ENCODE measurements around the gene UBE4B.
A peak's percentile ranks its signal among the peaks of the same experiment; 100 is the strongest.

Gene UBE4B

DNA sequence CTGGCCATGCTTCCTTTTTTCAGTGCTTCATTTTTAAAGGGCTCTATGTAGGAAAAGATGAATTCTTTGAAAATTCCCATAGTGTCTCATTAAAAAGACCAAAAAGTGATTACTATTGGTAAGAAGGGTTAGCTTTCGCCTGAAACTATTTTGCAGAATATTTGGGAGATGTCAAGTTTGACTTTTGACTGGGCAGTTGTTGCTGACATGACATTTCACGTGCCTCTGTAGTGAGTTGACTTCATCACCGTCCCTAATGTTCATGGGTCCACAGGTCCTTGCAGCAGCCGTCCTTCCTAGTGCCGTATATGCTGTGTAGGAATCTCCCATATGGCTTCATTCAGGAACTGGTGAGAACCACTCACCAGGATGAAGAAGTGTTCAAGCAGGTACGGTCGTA lies 88.9 kb downstream of the UBE4B start:
- DNase-seq = no peak

DNA sequence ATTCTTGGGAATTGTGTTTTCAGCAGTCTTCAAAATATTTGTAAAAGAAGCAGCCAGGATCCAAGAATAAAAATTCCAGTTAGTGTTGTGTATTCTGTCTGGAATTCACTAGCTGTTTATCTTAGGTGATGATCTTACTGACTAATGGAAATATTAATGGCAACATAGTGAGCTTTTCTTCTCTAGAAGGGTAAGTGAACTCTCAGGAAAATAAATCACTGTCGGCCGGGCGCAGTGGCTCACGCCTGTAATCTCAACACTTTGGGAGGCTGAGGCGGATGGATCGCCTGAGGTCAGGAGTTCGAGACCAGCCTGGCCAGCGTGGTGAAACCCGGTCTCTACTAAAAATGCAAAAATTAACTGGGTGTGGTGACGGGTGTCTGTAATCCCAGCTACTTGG lies 90.2 kb downstream of the UBE4B start:
- no peak for DNase-seq

DNA sequence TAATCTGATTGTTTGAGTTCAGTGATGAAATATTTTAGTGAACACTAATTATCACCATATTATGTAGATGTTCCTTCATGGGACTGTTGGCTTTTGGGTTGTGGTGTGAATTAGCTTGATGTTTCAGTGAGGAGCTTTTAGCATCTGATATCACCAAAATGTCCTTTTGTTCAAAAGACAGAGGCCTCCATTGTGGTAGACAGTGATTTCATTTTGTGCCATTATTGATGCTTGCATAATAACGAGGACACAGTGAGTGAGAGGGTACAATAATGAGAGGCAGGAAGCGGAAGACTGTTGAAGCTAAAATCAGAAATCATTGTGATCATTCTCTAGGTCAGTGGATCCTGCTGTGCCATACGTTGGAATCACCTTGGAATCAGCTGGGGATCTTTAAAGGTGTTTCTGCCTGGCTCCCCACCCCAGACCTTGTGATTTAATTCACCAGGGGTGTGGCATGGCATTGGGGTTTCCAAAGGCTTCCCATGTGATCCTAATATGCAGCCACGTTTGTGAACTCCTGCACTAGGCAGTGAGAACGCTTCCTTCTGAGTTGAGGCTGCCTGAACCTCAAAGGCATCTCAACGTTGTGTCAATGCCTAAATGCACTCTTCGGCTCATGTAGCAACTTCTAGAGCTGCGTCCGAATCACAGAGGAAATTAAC lies 95.5 kb downstream of the UBE4B start:
- DNase-seq = no peak

DNA sequence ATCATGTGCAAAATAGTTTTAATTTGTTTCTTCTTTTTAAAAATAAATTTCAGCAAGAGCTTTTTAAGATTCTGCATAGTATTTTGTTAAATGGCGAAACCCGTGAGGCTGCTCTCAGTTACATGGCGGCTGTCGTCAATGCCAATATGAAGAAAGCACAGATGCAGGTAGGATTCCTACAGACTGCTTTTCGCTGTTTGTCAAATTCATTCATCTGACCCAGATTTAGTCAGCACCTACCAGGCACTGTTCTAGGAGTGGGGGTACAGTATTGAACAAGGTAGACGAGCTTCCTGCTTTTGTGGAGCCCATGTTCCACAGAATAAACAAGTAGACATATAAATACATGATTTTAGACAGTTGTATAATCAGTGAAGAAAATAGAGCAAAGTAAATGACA lies 99.6 kb downstream of the UBE4B start:
- DNase-seq = no peak

DNA sequence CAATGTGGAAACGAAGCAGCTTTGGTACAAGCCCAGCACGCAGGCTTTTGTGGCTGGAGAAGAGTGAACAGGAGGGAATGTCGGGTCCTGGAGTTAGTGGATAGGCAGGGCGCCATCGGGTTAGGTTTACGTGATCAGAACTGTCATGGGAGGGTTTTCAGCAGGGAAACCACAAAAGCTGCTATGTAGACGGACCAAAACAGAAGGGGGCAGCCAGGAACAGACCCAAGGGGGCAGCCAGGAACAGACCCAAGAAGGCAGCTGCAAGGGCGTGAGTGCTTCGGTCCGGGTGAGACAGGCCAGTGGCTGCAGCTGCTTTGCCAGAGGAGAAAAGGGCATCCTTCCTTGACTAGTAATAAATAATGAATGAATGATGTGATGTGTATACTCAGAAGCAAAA lies 100.1 kb downstream of the UBE4B start:
- DNase-seq = no peak

DNA sequence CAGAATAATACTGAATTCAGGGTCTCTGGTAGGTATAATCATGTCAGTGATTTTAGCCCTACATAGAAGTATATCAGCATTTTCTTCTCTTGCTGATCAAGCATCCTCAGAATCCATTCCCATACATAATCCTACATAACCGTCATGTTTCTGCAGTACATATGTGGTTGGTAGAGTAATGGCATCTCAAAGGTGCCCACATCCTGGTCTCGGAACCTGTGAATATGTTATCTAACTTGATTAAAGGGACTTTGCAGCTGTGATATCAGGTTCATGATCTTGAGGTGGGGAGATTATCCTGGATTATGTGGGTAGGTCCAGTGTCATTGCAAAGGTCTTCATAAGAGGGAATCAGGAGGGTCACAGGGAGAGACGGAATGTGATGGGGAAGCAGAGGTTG lies 108.2 kb downstream of the UBE4B start:
- DNase-seq = no peak

DNA sequence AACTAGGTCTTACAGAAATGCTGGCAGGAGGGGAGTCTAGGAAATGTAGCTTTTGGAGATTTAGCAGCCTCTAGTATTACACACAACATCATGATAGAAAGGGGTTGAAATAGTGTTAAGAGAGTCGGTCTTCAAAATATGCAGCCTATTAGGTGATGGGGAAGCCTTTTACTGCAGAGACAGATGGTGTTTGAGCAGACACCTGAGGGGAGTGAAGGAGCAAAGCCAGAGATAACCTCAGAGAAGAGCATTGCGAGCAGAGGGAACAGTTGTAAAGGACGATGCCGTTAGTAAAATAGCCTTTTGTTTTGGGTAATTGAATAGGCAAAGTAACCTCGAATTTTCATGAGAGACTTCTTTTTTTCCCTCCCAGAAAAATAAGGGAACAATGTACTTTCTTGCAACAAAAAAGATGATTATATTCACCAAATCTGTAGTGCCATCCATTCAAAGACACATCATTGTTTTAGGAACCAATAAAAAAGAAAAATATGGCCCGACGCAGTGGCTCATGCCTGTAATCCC lies 111.3 kb downstream of the UBE4B start:
- DNase-seq = no peak

DNA sequence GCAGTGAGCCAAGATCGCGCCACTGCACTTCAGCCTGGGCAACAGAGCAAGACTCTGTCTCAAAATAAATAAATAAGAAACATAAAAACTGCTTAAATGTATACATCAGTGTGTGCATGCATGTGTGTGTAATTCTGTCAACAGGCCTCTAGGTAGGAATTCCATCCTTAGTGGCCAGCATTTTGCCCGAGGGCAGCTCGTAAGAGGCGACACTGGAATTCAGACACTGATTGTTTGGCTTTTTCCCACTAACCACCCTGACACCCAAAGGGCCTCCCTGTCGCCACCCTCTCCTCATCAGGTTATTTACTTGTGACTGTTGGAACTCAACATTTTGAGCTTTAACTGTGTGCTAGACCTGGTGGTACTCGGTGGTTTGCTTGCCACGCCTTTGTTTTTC lies 113.6 kb downstream of the UBE4B start:
- DNase-seq = no peak

DNA sequence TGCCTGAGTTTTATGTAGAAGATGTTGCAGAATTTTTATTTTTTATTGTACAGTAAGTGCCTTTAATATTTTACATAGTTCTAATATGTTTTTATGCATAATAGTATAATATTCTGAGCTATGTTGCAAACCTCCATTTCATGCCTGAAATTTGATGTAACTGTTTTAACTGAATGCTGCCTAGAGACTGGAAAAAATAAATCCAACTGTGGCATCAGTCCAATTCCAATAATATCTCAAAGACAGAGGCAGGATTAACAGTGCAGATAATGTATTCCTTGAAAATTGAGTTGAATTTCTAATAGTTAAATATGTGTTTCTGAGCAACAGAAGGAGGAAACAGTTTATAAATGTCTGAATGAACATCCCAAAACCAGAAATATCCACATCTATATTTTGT lies 116.5 kb downstream of the UBE4B start:
- DNase-seq = no peak

DNA sequence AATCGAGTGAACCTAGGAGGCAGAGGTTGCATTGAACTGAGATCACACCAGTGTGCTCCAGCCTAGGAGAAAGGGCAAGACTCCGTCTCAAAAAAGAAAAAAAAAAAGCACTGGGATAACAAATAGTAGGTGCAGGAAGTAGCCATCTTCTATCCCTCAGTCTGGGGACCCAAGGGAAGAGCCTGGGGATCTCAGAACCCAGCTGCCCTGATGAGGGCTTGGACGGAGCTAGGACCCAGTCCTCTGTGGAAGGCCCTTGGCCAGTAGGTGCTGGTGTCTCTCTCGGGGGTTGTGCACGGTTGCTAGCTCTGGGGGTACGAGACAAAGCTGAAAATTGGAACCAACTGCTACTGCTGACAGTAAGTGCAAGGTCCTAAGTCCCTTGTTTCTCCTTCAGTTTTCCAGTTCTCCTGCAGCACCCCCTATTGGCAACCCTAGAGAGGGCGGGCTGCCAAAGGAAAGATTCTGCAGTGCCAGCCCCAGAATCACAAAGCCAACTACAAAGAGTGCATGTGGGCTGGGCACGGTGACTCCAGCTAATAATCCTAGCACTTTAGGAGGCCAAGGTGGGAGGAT lies 120.0 kb downstream of the UBE4B start:
- peak in 1 of 2 experiments; percentile 7 for DNase-seq

DNA sequence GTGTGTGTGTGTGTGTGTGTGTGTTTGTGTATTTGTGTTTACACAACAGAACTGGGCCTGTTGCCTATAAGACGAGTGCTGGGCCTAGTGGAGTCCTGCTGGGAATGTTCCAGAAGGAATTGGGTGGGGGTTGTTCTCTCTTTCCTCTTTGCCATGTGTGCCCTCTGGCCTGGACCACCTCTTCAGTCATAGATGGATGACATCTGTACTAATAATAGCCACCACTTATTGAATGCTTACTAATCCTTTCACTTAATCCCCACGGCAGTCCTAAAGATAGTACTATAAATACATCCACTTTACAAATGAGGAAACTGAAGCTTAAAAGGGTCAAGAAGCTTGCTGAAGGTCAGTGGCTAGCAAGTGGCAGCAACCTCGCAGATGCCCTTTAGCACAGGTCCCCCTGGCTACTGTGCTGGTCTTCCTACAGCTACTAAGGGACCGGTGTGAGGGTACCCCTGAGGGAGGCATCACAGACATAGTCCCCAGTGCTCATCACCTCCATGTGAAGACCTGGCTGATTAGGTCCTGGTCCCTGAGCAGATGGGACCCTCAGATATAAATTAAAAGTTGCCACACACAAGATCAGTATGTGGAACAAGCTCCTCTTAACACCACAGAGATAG lies 122.4 kb downstream of the UBE4B start:
- no peak for DNase-seq

DNA sequence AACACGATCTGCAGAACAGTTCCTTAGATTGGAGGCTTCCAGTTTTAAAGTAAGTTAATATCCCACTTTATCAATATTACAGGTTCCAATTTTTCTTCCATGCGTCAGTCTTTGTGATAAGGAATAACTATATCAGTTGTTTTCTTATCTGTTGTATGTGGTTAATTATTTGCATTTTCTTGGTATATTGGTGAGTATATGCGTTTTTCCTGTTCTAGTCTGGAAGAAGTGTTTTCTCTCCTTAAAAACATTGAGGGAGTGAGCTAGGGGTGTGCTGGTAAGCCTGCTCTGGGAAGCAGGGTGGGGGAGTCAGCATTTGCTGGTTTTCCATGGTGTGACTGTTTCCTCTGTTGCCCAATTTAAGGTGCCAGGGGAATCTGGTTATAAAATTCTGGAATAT lies 127.4 kb downstream of the UBE4B start:
- no peak for DNase-seq

DNA sequence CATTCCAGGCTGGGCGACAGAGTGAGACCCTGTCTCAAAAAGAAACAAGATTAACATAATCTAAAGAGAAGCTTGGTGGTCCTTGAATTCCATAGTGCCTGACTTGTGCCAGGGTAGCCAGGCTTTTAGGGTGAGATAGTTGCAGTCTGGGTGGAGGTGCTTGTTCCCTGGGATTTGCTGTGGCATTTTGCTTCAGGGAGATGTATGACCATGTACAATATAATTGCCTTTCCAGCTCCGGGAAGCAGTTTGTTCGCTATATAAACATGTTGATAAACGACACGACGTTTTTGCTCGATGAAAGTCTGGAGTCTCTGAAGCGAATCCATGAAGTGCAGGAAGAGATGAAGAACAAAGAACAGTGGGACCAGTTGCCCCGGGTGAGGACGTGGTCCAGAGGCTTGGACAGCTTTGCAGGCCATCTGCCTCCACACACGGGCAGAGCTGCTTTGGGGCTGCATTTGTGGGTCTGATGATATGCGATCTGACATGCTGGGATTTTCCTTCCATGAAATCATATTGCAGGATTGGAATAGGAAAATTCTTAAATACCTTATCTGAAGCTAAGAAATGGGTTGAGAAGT lies 128.2 kb downstream of the UBE4B start:
- DNase-seq = no peak

DNA sequence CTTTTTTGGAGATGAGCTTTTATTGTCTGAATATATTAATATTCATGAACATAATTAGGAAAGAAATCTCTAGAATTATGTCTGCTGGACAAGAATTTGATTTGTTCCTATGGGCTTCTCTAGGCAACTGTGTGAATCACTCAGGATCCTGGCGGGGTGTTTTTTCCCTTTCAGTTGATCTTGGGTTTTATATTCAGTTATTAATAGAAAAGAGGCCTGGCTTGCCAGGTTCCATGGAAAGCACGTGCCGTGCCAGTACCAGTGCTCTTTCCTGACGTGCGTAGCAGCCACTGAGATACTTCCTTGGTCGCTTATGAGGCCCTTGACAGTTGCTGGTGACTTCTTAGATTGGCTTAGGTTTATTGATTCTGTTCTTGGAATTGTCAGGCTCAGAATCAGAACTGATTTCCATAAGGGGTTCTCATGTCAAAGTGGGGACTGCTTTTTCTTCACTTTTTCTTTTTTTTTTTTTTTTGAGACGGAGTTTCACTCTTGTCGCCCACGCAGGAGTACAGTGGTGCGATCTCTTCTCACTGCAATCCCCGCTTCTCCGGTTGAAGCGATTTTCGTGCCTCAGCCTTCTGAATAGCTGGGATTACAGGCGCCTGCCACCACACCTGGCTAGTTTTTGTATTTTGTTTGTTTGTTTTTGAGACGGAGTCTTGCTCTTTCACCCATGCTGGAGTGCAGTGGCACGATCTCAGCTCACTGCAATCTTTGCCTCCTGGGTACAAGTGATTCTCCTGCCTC lies 129.0 kb downstream of the UBE4B start:
- DNase-seq = no peak

DNA sequence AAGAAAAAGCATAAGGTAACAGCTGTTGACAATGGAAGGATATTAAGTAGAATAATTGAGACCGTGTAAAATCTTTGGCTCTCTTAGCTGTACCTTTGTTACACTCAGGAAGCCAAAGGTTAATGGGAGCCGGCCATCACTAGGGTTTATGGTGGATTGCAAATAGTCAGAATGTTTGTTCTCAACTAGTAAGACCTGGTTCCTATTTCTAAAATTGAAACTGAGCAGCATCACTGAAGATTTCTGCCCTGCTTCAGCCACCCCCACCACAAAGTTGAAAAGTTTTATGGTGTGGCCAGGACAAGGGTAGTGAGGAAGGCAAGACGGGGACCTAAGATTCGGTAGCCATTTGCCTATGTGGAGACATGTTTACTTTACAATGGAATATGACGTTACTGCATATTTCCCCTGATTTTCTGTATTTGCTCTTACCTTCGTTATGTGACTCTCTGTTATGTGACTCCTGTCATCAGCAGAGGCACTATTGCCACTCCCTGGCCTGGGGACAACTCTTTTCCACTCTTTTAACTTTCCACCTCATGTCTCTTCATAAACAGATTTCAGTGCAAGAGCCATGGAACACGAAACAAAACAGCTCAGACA lies 136.3 kb downstream of the UBE4B start:
- DNase-seq = no peak

DNA sequence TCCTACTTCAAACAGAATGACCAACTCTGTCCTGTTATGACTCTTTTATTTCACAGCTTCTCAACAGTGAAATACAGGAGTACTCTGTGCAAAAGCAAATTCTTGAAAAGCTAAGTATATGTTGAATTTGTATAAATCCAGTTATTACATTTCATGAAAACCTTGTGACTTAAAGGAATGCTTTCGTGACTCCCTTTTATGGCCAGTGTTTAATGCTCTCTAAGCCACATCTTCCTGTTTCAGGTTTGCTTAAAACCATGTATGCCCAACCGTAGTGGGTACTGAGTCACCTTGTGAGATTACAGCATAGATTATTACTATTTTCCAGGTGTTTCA lies 137.4 kb downstream of the UBE4B start:
- no peak for DNase-seq

DNA sequence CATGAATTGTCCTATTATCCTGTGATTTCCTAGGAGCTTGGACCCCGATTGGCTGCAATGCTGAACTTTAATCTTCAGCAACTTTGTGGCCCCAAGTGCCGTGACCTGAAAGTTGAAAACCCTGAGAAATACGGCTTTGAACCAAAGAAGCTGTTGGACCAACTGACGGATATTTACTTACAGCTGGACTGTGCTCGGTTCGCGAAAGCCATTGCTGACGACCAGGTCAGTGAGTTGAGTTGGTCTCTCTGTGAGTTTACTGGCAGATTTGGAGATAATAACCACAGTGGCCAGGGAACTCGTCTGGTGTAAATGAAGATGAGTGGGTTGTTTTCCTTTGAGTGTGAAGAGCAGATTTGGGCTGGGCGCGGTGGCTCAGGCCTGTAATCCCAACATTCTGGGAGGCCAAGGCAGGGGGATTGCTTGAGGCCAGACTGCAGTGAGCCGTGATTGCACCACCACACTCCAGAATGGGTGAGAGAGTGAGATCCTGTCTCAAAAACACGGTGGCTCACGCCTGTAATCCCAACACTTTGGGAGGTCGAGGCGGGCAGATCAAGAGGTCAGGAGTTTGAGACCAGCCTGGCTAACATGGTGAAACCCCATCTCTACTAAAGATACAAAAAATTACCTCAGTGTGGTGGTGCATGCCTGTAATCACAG lies 138.5 kb downstream of the UBE4B start:
- no peak for DNase-seq

DNA sequence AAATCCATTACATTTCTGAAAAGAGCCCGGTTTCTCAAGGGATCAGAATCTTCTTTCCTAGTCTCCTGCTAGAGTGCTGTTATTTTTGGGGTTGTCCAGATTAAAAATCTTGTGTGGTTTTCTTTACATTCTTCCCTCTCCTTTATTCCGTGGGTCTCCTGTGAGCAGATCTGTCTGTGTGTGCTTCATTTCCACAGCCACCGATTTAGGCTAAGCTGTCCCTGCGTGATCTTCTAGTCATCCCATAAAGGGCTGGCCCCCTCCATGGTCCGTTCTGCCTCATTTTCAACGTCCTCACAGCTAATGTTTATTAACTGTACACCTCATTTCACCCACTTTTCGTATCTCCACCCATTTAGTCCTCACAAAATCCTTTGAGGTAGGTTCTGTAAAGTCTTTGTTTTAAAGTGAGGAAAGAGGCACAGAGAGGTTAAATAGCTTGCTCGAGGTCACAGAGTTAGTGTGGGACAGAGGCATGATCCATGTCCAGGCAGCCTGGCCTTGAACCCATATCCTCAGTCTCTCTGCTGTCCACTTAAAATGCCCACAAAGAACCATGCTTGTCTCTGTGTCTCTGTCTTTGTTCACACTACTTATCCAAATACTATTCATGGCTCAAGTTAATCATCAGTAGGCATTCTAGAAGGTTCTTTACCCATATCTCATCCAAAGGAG lies 139.4 kb downstream of the UBE4B start:
- no peak for DNase-seq

DNA sequence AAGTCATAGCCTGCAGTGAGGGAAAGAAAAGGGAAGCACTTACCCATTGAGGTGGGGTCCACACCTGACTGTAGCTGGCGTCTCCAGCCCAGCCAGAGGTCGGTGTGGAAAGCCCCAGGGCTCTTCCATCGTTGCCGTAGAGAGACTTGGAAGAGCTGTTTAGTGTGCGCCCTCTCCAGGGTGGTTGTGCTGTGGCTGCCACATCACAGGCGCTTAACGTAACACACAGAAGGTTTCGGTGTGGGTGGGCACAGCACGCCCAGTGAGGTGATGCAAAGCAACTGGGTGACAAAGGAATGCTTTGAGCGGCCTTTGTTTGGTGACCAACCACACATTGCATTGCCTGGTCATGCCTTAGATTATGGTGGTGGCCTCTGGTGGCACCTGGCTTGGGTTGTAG lies 140.8 kb downstream of the UBE4B start:
- no peak for DNase-seq

DNA sequence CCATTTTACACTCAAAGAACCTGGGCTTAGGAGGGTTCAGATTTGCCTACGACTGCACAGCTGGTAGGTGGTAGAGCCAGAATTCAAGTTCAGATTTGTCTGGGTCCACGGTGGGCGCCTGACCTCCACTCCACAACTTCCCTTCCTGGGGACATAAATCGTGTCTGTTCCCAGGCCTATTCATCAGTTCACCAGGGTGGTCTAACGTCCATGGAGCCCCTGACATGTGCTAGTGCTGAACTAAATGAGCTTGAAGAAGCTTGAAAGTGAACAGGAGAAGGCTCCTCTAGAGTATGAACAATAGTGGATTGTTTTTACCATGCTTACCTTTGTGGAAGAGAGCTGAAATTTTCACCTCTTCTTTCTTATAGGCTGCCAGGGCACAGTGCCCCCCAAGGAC lies 145.1 kb downstream of the UBE4B start:
- DNase-seq = no peak

DNA sequence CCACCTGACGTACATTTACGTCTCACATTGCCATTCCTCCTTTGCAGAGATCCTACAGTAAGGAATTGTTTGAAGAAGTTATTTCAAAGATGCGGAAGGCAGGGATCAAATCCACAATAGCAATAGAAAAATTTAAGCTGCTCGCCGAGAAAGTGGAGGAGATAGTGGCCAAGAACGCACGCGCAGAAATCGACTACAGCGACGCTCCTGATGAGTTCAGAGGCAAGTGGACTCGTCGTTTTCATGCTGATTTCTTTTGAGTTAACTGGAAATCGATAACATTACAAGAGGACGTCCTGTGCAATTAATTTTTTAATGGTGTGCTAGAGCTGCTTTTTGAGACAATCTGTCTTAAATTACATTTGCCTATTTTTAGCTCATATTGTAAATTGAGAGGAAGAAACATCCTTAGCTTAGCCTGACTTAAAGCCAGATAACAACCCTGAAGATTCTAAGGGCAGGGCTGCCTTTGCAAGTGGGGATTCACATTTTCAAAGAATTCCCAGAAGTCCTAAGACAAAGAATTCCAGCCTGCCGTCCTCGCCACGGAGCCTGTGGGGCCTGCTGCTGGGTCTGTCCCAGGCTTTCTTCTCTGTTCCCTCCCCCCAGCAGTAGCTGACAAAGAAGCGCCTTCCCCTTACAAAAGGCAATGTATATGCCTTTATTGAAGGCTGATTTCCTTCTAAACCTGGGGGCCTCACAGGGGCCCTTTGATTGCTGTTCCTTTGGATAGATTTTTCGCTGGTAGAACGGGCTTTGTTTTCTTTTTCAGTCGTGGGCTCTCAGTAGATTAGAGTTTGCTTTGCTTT lies 146.0 kb downstream of the UBE4B start:
- DNase-seq = no peak
